Ammon's horn (tissue), 1 donor: ENCODE data around the gene KLK12.

Experiments used
- DNase-seq: peaks from one replicate; pipeline ENCODE4 v3.0.0-alpha.2; 2016; ENCODE audit warnings: low spot score

The KLK12 gene

GRCh38 chr19:50981587-50982146, 53.1 kb downstream of the KLK12 start:
- no peak for DNase-seq

DNA sequence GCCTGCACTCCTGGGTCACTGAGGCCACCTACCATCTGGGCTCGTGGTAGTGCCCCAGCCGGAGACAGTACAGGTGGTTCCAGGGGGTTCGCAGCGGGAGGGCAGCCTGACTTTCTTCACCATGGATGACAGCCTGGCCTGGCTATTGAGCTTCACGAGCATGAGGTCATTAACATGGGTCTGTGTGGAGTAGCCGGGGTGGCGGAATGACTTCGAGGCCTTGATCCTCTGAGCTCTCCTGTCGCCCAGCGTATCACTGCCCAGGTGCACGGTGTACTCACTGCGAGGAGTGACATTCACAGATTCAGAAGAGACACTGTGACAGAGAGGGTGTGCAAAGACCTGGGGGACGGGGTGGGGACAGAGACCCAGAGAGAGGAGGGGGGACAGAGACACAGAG, 54.6 kb downstream of the KLK12 start:
- no peak for DNase-seq

DNA sequence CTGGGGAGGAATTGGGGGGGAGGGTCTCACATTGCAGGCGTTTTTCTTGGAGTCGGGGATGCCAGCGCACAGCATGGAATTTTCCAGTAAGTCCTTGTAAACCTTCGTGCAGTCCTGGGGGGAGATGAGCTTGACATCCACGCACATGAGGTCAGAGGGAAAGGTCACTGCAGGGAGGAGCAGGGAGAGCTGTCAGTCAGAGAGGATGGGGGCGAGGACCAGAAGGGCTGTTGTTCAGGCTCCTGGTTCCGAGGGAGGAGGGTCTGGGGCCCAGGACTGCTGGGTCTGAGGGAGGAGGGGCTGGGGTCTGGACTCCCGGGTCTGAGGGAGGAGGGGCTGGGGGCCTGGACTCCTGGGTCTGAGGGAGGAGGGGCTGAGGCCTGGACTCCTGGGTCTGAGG, 55.0 kb downstream of the KLK12 start:
- DNase-seq: no peak
